ENCODE measurements around the gene BCKDK. TPM values are rescaled to one million over a fixed set of nuclear protein-coding genes. Genes with fewer than 3 reads are reported as not detected.

Gene BCKDK
- total RNA-seq, 1 experiment from 2014 or later, result 57.0 TPM

DNA sequence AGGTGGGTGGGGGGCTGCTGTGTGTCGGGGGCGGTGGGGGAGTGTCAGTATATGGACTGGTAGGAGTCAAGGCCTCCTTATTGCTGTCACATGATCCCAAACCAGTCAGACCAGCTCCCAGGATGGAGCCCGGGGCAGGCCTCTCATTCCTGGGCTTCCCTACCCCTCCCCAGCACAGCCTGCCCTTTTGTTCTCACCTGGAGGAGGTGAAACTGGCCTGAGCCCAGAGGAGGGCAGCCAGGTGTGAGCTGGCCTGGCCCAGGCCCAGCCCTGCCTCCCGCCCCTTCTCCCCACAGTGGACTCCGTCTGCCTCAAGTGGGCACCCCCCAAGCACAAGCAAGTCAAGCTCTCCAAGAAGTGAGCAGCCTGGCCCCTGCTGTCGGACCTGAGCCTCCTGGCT lies 22.7 kb downstream of the BCKDK start:
- no peaks in the 10 kb centered on the region for H3K27me3 Mint-ChIP-seq (ENCODE audit: low read depth)
- Histone ChIP-seq H3K9me3 (ENCODE audit: control insufficient read depth, low read depth, low read length) (no peaks in the 10 kb centered on the region), H4K91ac (ENCODE audit: insufficient read length, low read depth, low read length) (no peak overlapping the region), H3K9ac (ENCODE audit: extremely low read depth, insufficient read length, low read length) (no peak overlapping the region), H4K5ac (ENCODE audit: insufficient read length, low read depth, low read length) (no peak overlapping the region), H4K20me1 (ENCODE audit: control insufficient read depth, insufficient read depth, insufficient read length) (no peaks in the 10 kb centered on the region), H3K23ac (ENCODE audit: insufficient read length, low read depth, low read length) (no peak overlapping the region), H2BK12ac (ENCODE audit: insufficient read length, low read depth, low read length) (no peak overlapping the region), H2BK15ac (ENCODE audit: low read depth, low read length) (no peak overlapping the region), H3K4me2 (ENCODE audit: insufficient read depth, insufficient read length, low read length) (no peak overlapping the region), H3K18ac (ENCODE audit: insufficient read length, low read depth, low read length) (no peak overlapping the region), H2BK5ac (ENCODE audit: insufficient read length, low read length) (no peak overlapping the region), H2AFZ (ENCODE audit: low read length) (no peak overlapping the region), H3K23me2 (ENCODE audit: insufficient read length, low read depth, low read length, poor library complexity, severe bottlenecking) (peaks cover 5% of the 10 kb centered on the region), H4K8ac (replicated peaks; ENCODE audit: insufficient read length, low read depth, low read length) (no peak overlapping the region), H3K79me1 (ENCODE audit: insufficient read depth, low read depth, low read length, poor library complexity, severe bottlenecking) (peaks cover 5% of the 10 kb centered on the region), H3K14ac (ENCODE audit: insufficient read depth, low read length) (no peak overlapping the region), H3K27ac (ENCODE audit: insufficient read length, low read depth, low read length) (peak overlapping the region; percentile 3), H3K4ac (ENCODE audit: low read depth, low read length) (no peak overlapping the region), H3K27me3 (ENCODE audit: insufficient read depth, low read length) (no peaks in the 10 kb centered on the region), H3K79me2 (ENCODE audit: insufficient read depth, low read length) (peaks cover 4% of the 10 kb centered on the region; the same call in 1 of the 2 replicates), H2BK20ac (ENCODE audit: low read depth, low read length, poor library complexity, severe bottlenecking) (no peak overlapping the region), H2AK5ac (ENCODE audit: insufficient read length, low read length) (no peak overlapping the region), H3K56ac (ENCODE audit: insufficient read length, low read depth, low read length) (no peak overlapping the region), H3K4me1 (ENCODE audit: insufficient read depth, low read length) (peaks cover 17% of the 10 kb centered on the region; the same call in 1 of the 2 replicates), H3T11ph (ENCODE audit: low read length) (no peak overlapping the region), H2BK120ac (ENCODE audit: low read depth, low read length, poor library complexity, severe bottlenecking) (no peak overlapping the region)
- H3K4me3 Mint-ChIP-seq, result peak overlapping the region in 1 of 2 experiments; percentile 54; a peak in 2 of 5 replicates
- no CpG with 5 or more reads among the region's 6 CpGs for WGBS (ENCODE audit: extremely low coverage, insufficient read length, low lambda C conversion rate)
- peak; percentile 93 for DNase-seq
- peaks cover 29 to 50% (median 45%) of the 10 kb centered on the region in 3 experiments for H3K36me3 Mint-ChIP-seq (ENCODE audit: insufficient read depth in 1 of 3, low read depth in 3 of 3)
- peaks cover 43 to 45% of the 10 kb centered on the region in 2 experiments for H3K4me1 Mint-ChIP-seq
- TF ChIP-seq CTCF (conservative IDR thresholded peaks at IDR 0.05), result no peak
- H3K9me3 Mint-ChIP-seq, result no peaks in the 10 kb centered on the region; a peak in 1 of 5 replicates
- peak overlapping the region; percentile 82 to 97 (median 84); a peak in 6 of 7 replicates for H3K27ac Mint-ChIP-seq

All from H9 (cell line).